ENCODE results near the gene LGALS12.

The LGALS12 gene

GRCh38 chr11:63505857-63506528, at the start of gene LGALS12:
TSS of gene LGALS12 (plus strand) at chr11:63506084. CDS start at chr11:63506459, 375 bp downstream.
- peak; percentile 43 for DNase-seq

- DNase-seq: no peak
Observed at GRCh38 chr11:63459586-63459985, 46.3 kb upstream of the LGALS12 start.

GRCh38 chr11:63462137-63462536, 43.7 kb upstream of the LGALS12 start:
- DNase-seq: no peak

GRCh38 chr11:63470311-63470710, 35.6 kb upstream of the LGALS12 start:
- DNase-seq: no peak

GRCh38 chr11:63472372-63472771, 33.5 kb upstream of the LGALS12 start:
- DNase-seq: no peak

- no peak for DNase-seq
Observed at GRCh38 chr11:63476618-63477017, 29.3 kb upstream of the LGALS12 start.

- peak; percentile 71 for DNase-seq
Observed at GRCh38 chr11:63478896-63479295, 27.0 kb upstream of the LGALS12 start.

- DNase-seq: no peak
Observed at GRCh38 chr11:63480039-63480438, 25.8 kb upstream of the LGALS12 start.

GRCh38 chr11:63485777-63486176, 20.1 kb upstream of the LGALS12 start:
- no peak for DNase-seq

- no peak for DNase-seq
Observed at GRCh38 chr11:63488789-63489188, 17.1 kb upstream of the LGALS12 start.

GRCh38 chr11:63489879-63490278, 16.0 kb upstream of the LGALS12 start:
- no peak for DNase-seq

GRCh38 chr11:63490551-63491239, 15.2 kb upstream of the LGALS12 start, which contains the start of gene PLAAT5:
TSS of gene PLAAT5 (minus strand) at chr11:63491167. CDS start at chr11:63491034, 133 bp downstream.
- DNase-seq: peak; percentile 70

- DNase-seq: no peak
Observed at GRCh38 chr11:63491240-63491587, 14.7 kb upstream of the LGALS12 start.

- no peak for DNase-seq
Observed at GRCh38 chr11:63491636-63492372, 14.1 kb upstream of the LGALS12 start.

- DNase-seq: no peak
Observed at GRCh38 chr11:63492441-63492840, 13.4 kb upstream of the LGALS12 start.

- no peak for DNase-seq
Observed at GRCh38 chr11:63493127-63493526, 12.8 kb upstream of the LGALS12 start.

GRCh38 chr11:63494975-63495374, 10.9 kb upstream of the LGALS12 start:
- DNase-seq: no peak

- DNase-seq: no peak
Observed at GRCh38 chr11:63499874-63500273, 6.0 kb upstream of the LGALS12 start.

- DNase-seq: no peak
Observed at GRCh38 chr11:63501236-63501635, 4.6 kb upstream of the LGALS12 start.

- DNase-seq: no peak
Observed at GRCh38 chr11:63502252-63502820, 3.5 kb upstream of the LGALS12 start.

- no peak for DNase-seq
Observed at GRCh38 chr11:63503492-63503891, 2.4 kb upstream of the LGALS12 start.

GRCh38 chr11:63504054-63504453, 1.8 kb upstream of the LGALS12 start:
- no peak for DNase-seq

GRCh38 chr11:63504933-63505586, 824 bp upstream of the LGALS12 start:
- no peak for DNase-seq
